Hematopoietic multipotent progenitor cell treated with erythropoietin and hydrocortisone succinate and interleukin-3 and kit ligand, for 17 days (in vitro differentiated cells): ENCODE measurements around the gene ARID4A.
"Not testable (repeated sequence)": the region's sequence is repeated elsewhere in the genome, so short reads cannot be mapped to it uniquely, and the experiment has no call there.

Source experiments
- DNase-seq: peaks from one replicate; pipeline ENCODE4 v3.0.0-alpha.2; 2015; ENCODE audit warnings: low spot score

Gene ARID4A

GRCh38 chr14:58362272-58362671 lies 63.9 kb downstream of the ARID4A start:
- DNase-seq, result not testable (repeated sequence)

DNA sequence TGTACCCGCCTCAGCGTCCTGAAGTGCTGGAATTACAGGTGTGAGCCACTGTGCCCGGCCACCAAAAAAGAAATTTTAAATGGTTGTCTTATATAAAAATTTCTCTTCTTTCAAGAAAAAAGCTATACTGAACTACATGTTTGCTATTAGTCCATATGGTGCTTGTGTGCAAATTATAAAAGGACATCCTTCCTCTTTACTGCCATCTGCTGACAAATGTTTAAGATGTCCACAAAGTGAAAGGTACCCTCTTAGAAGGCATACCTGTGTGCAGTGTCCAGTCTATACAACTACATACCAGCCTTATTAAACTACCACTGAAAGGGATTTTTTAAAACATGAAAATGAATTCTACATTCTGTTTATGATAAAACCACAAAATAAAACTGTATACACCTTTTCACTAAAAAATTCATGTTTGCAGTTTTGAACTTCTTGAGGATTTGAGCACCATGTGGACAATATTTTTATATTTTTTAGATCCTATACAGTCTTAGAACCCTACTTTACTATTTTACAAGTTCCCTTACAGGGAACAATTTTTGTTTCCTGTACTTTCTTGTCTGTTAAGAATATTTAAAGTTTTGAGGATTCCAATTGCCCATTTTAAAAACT lies 64.5 kb downstream of the ARID4A start:
- DNase-seq, result peak; percentile 59

- no peak for DNase-seq
These were observed 66.0 kb downstream of the ARID4A start for GRCh38 chr14:58364316-58364715.

DNA sequence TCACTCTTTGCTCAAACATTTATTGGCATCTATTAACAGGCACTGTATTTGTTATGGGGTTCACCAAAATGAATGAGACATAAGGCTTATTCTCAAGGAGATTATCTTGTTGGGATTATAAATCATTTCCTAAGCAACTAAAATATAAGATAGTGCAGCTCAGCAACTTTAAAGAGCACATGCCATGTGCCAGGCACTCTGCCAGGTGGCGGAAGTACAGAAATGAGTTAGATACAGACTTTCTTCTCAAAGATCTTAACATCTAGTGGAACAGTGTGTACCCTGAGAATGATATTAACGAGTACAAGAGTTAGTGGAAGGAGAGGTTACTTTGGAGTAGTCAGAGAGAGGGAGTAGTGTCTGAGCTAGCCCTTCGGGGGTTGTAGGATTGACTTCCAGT lies 68.9 kb downstream of the ARID4A start:
- DNase-seq, result no peak

DNA sequence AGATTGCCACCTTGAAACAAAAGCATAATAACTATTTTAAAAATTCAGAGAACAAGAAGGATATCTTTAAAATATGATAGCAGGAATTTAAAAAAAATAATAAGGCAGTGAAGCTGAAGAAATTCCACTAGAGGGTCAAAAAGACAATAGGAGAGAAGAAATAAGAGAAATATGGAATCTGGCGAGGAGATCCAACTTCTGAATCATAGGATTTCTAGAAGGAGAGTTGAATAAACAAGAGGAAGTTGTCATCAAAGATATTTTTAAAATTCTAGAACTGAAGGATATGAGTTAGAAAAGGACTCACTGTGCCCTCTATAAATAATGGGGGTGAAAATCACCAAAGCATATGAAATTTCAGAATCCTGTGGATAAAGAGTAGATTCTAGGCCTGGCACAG lies 70.6 kb downstream of the ARID4A start:
- no peak for DNase-seq

- DNase-seq, result no peak
These were observed 78.4 kb downstream of the ARID4A start for GRCh38 chr14:58376791-58377190.

- no peak for DNase-seq
These were observed 92.5 kb downstream of the ARID4A start for GRCh38 chr14:58390830-58391229.

- no peak for DNase-seq
These were observed 97.1 kb downstream of the ARID4A start for GRCh38 chr14:58395562-58395811.

DNA sequence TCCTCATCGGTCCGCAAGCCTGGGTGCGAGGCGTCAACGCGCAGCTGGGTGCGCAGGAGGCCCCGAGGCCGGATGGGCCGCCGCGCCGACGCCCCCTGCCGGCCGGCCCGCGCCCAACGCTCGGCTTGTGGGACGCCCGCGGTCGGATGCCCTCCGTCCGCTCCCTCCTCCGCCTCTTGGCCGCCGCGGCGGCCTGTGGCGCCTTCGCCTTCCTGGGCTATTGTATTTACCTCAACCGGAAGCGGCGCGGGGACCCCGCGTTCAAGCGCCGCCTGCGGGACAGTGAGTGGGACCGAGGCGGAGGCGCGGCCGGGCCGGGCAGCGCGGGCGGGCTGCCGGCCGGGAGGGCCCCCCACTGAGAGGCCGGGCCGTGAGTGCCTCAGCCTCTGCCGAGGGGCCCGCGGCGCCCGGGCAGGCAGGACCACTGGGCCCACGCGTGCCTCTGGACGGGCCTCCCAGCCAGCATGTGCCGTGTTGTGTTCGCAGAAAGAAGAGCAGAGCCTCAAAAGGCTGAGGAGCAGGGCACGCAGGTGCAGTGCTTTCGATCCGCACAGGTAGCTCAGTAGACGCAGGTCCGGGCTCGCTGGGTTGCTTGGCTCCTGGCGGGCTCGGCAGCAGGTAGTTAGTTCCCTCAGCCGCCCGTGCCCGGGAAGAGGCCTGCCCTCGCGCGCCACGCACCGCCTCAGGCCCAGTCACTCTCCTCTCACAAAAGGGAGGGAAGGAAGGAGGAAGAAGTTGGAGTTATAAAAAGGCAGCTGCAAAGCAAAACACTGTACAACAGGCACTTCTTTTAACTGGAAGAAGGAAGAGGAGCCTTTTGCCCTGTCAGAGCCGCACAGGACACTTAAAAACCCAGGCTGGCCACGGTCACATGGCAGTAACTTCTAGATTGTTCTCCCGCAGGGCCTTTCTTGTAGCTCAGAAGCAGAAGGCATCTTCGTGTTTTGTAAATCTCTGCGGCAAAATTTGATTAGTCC lies 97.7 kb downstream of the ARID4A start, which contains the start of gene TOMM20L:
Gene TOMM20L (plus strand): TSS at position 119 of the 977 bp plus-strand sequence. CDS start 28 bp downstream, at position 147.
- DNase-seq, result peak; percentile 79

- DNase-seq, result no peak
These were observed 98.8 kb downstream of the ARID4A start for GRCh38 chr14:58397156-58397555.

GRCh38 chr14:58398495-58398894 lies 100.1 kb downstream of the ARID4A start:
- DNase-seq, result no peak

GRCh38 chr14:58398895-58399294 lies 100.5 kb downstream of the ARID4A start:
- DNase-seq, result no peak

DNA sequence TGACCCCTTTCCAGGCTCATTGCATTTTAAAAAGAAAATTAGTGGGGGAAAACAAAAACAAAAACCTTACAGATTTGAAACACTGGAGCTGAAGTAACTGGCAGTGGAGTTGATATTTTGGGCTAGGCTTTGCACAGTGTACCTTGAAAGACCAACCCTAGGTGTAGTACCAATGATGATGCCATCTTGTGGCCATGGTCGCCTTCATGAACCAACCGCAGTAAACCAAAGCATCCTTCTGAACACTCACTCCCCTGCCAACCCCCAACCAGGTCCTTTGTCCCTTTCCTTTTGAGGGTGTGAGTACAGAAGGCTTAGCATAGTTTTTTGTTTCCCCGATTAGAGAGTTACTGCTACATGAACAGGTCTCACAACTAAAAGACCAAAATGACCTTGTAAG lies 103.2 kb downstream of the ARID4A start:
- no peak for DNase-seq

- no peak for DNase-seq
These were observed 110.4 kb downstream of the ARID4A start for GRCh38 chr14:58408681-58409215.

DNA sequence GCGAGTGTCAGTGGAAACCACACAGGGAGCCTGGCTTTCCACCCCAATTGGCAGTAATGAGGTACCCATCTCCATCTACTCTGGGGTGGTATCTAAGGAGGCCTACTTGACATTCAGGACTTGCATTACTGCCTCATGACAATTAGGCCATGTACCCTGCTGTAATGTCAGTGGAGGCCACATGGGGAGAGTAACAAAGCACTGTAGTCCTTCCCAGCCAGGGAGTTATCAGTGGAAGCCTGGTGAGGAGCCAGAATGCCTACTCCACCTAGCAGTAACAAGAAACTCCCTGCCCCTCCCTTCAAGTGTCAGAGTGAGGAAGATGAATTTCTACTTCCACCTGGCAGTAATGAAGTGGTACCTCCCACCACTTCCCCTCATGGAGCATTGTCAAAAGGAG lies 116.5 kb downstream of the ARID4A start:
- peak; percentile 60 for DNase-seq

DNA sequence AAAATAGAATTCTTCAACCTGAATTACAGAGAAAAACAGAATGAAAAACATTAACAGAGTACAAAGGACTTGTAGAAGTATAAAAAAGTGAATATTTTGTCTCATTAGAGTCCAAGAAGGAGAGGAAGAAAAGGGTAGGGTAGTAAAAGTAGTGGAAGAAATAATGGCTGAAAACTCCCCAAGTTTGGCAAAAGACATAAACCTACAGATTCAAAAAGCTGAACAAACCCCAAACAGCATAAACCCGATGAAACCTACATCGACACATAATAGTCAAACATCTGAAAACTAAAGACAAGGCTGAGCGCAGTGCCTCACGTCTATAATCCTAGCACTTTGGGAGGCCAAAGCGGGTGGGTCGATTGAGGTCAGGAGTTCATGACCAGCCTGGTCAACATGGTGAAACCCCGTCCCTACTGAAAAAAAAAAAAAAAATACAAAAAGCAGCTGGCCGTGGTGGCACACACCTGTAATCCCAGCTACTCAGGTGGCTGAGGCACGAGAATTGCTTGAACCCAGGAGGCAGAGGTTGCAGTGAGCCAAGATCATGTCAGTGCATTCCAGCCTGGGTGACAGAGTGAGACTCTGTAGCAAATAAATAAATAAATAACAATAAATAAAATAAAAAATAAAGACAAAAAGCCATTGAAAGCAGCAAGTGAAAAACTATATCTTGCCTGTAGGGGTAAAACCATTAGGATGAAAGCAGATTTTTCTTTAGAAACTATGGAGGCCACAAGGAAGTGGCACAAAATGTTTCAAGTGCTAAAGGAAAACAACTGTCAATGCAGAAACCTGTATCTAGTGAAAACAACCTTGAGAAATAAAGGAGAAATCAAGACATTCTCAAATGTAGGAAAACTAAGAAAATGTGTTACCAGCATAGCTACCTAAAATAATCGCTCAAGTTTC lies 117.5 kb downstream of the ARID4A start:
- no peak for DNase-seq

- not testable (repeated sequence) for DNase-seq
These were observed 118.6 kb downstream of the ARID4A start for GRCh38 chr14:58416934-58417333.
